GM12878 (cell line): Measurements from ENCODE around the gene VEGFD. TPM values are rescaled to one million over a fixed set of nuclear protein-coding genes. Genes with fewer than 3 reads are reported as not detected.

Source experiments
- ATAC-seq: fragments of 200-7000 bp; cut with Tn5 transposase; 3 replicates; pipeline ENCODE4 v1.9.1; 2020; ENCODE audit warnings: mild to moderate bottlenecking, moderate library complexity
- BruUV-seq: library from RNA; stranded (reverse); fragments of 400-500 nt; replicated peaks from 2 replicates; lab custom pipeline; 2021; lab: Mats Ljungman, UMichigan
- CTCF ChIA-PET: fragments of 300-600 bp; sonication (Branson Sonifier 250); formaldehyde crosslinking; extraction: SDS; loops from one replicate; lab custom pipeline; 2021; ENCODE audit warnings: inconsistent platforms; lab: Yijun Ruan, JAX
- POLR2A ChIA-PET: fragments of 350-600 bp; formaldehyde crosslinking; extraction: SDS; loops from one replicate; lab custom pipeline; 2021; ENCODE audit warnings: inconsistent platforms; lab: Charles Lee
- RAD21 ChIA-PET: fragments of 300-600 bp; sonication (Branson Sonifier 250); formaldehyde crosslinking; loops from one replicate; lab custom pipeline; 2023; ENCODE audit warnings: antibody characterized with exemption; ENCODE audit not compliant: unreplicated experiment; lab: Charles Lee
- SMC1A ChIA-PET: fragments of 300-600 bp; sonication (Branson Sonifier 250); formaldehyde crosslinking; loops from one replicate; lab custom pipeline; 2023; ENCODE audit not compliant: unreplicated experiment, uncharacterized antibody; lab: Charles Lee
- DNase-seq: peaks from one replicate; pipeline ENCODE4 v3.0.0-alpha.2; 2011; ENCODE audit warnings: low read depth, low spot score
- FAIRE-seq: peaks from 3 replicates; lab custom pipeline; 2011; peaks lifted over from hg19 to GRCh38; lab: Jason Lieb, UNC
- H2AFZ ChIP-seq: 2 replicates; pipeline ENCODE4 v1.6.0; 2011; ENCODE audit warnings: low read depth, low read length, control low read depth; ENCODE audit not compliant: control insufficient read depth
- H3K27ac ChIP-seq: 2 replicates; pipeline ENCODE4 v1.5.1; 2011; ENCODE audit warnings: control low read depth; ENCODE audit not compliant: control insufficient read depth, insufficient read depth
- H3K27me3 ChIP-seq, 2 experiments: replicated peaks in 1 of 2; 2 replicates each; pipeline versions ENCODE4 v1.6.0 to v1.6.1; 2011; ENCODE audit warnings: low read length in 1 of 2; ENCODE audit not compliant: control insufficient read depth in 2 of 2, insufficient read depth in 2 of 2
- H3K36me3 ChIP-seq, 2 experiments: 2 replicates each; pipeline ENCODE4 v1.5.1; 2011; ENCODE audit warnings: low read length in 1 of 2; ENCODE audit not compliant: control insufficient read depth in 2 of 2, insufficient read depth in 2 of 2
- H3K4me1 ChIP-seq: 2 replicates; pipeline ENCODE4 v1.6.1; 2011; ENCODE audit warnings: mild to moderate bottlenecking, low read length, moderate library complexity, mixed read lengths; ENCODE audit not compliant: control insufficient read depth, insufficient read depth
- H3K4me2 ChIP-seq: 2 replicates; pipeline ENCODE4 v1.6.0; 2011; ENCODE audit warnings: control low read depth; ENCODE audit not compliant: control insufficient read depth, insufficient read depth
- H3K4me3 ChIP-seq: fragments of 200-600 bp; sonication (generic); 2 replicates; pipeline ENCODE4 v1.5.1; 2016
- H3K79me2 ChIP-seq: 2 replicates; pipeline ENCODE4 v1.6.0; 2011; ENCODE audit warnings: low read length; ENCODE audit not compliant: control insufficient read depth, insufficient read depth
- H3K9ac ChIP-seq: 2 replicates; pipeline ENCODE4 v1.8.0; 2011; ENCODE audit warnings: low read length, control low read depth, mixed read lengths; ENCODE audit not compliant: control insufficient read depth, insufficient read depth
- H3K9me3 ChIP-seq: replicated peaks from 3 replicates; pipeline ENCODE4 v1.5.1; 2011; ENCODE audit warnings: mild to moderate bottlenecking, low read length; ENCODE audit not compliant: control insufficient read depth, insufficient read depth
- H4K20me1 ChIP-seq: 2 replicates; pipeline ENCODE4 v1.6.0; 2011; ENCODE audit not compliant: control insufficient read depth, insufficient read depth
- CREM ChIP-seq: IDR thresholded peaks from 2 replicates; pipeline ENCODE4 v1.6.1; 2014; ENCODE audit warnings: antibody characterized with exemption, low read depth
- EZH2 ChIP-seq: IDR thresholded peaks from 2 replicates; pipeline ENCODE4 v1.6.1; 2012; ENCODE audit warnings: low read depth, mild to moderate bottlenecking, control low read depth, inconsistent platforms, low read length, borderline replicate concordance; ENCODE audit not compliant: control insufficient read depth
- HDAC6 ChIP-seq: fragments of 200-600 bp; sonication (generic); IDR thresholded peaks from one replicate; pipeline ENCODE4 v1.8.0; 2017; ENCODE audit warnings: antibody characterized with exemption; ENCODE audit not compliant: unreplicated experiment
- KAT2A ChIP-seq: conservative IDR thresholded peaks from 2 replicates; pipeline ENCODE4 v1.6.1; 2011; ENCODE audit warnings: low read depth, low read length; ENCODE audit not compliant: control insufficient read depth
- MTA3 ChIP-seq: IDR thresholded peaks from 2 replicates; pipeline ENCODE4 v1.6.1; 2012; ENCODE audit warnings: low read length, inconsistent platforms, borderline replicate concordance
- MXI1 ChIP-seq: fragments of 150-350 bp; IDR thresholded peaks from 2 replicates; pipeline ENCODE4 v1.6.1; 2011; ENCODE audit warnings: low read depth, mild to moderate bottlenecking, inconsistent platforms, low read length, improper control_type of control experiment
- NFYA ChIP-seq: IDR thresholded peaks from 2 replicates; pipeline ENCODE4 v1.6.1; 2011; ENCODE audit warnings: low read depth, mild to moderate bottlenecking, low read length, improper control_type of control experiment, borderline replicate concordance
- RAD21 ChIP-seq: IDR thresholded peaks from 2 replicates; pipeline ENCODE4 v1.6.1; 2011; ENCODE audit warnings: mild to moderate bottlenecking, low read depth, low read length, moderate library complexity; ENCODE audit not compliant: insufficient read depth
- SUPT20H ChIP-seq: IDR thresholded peaks from 2 replicates; pipeline ENCODE4 v1.6.1; 2011; ENCODE audit warnings: low read depth, mild to moderate bottlenecking, low read length, moderate library complexity, borderline replicate concordance; ENCODE audit not compliant: control insufficient read depth
- SUZ12 ChIP-seq: fragments of 200-600 bp; sonication (generic); IDR thresholded peaks from one replicate; pipeline ENCODE4 v1.6.1; 2018; ENCODE audit warnings: antibody characterized with exemption, mild to moderate bottlenecking; ENCODE audit not compliant: unreplicated experiment
- TAF1 ChIP-seq: IDR thresholded peaks from 2 replicates; pipeline ENCODE4 v1.6.1; 2011; ENCODE audit warnings: mild to moderate bottlenecking, low read depth, low read length, borderline replicate concordance
- TBL1XR1 ChIP-seq: IDR thresholded peaks from 2 replicates; pipeline ENCODE4 v1.6.1; 2012; ENCODE audit warnings: low read depth, low read length, improper control_type of control experiment
- ZZZ3 ChIP-seq: IDR thresholded peaks from 2 replicates; pipeline ENCODE4 v1.6.1; 2011; ENCODE audit warnings: low read depth; ENCODE audit not compliant: control insufficient read depth, insufficient read length
- WGBS: methylation state at CpG from one replicate; pipeline ENCODE4 v1.1.6; 2016; ENCODE audit warnings: low lambda C conversion rate; ENCODE audit not compliant: insufficient replicate concordance, insufficient coverage; ENCODE audit errors: missing lambda C conversion rate; 5-methylcytosine and 5-hydroxymethylcytosine counted together
- in situ Hi-C: fragments of 300-500 bp; cut with MboI; formaldehyde crosslinking; loops from 9 replicates; pipeline ENCODE4 v1.14.3; 2018; ENCODE audit warnings: mixed read lengths
- intact Hi-C: fragments of 100-400 bp; cut with micrococcal nuclease; formaldehyde crosslinking; loops from one replicate; pipeline ENCODE4 v1.14.2; 2022; ENCODE audit not compliant: unreplicated experiment
- polyA plus RNA-seq, 11 experiments: library from polyadenylated mRNA; depleted of rRNA in 4 of 11; unstranded in 6 of 11; stranded (reverse) in 5 of 11; fragments of >200 nt; fragmentation: Nextera tagmentation in 4 of 11; fragmentation: Illumina TruSeq in 1 of 11; extraction: Ambion mirVana in 4 of 11; extraction: Trizol in 1 of 11; gene quantifications; 1 replicate in 1 of 11; 2 replicates in 10 of 11; pipeline versions ENCODE4 v1.2.1 to v1.2.3, GENCODE V29; 2011 to 2016; ENCODE audit warnings: inconsistent platforms in 2 of 11, missing spikeins in 2 of 11, low read depth in 1 of 11
- total RNA-seq, 4 experiments: library from RNA; depleted of rRNA in 3 of 4; stranded (reverse); fragments of >200 nt in 3 of 4; fragmentation: Illumina TruSeq in 1 of 4; extraction: Trizol in 1 of 4; gene quantifications; 2 replicates each; pipeline versions ENCODE4 v1.2.1 to v1.2.3, GENCODE V29; 2013 to 2021
- TF ChIP-seq, protein P1 (sequence below): IDR thresholded peaks from 2 replicates; pipeline ENCODE4 v1.6.1; 2012; ENCODE audit warnings: low read length, inconsistent platforms
- TF ChIP-seq, protein P2 (sequence below): fragments of 450-650 bp; IDR thresholded peaks from 2 replicates; pipeline ENCODE4 v1.6.1; 2016; ENCODE audit warnings: mild to moderate bottlenecking, moderate library complexity, borderline replicate concordance

VEGFD gene
- total and polyA plus RNA-seq, 10 of the 15 experiments (the other 5 are each of a cell fraction or from before 2014, with no cell fraction given): 0.15 TPM; not detected in 9

DNA sequence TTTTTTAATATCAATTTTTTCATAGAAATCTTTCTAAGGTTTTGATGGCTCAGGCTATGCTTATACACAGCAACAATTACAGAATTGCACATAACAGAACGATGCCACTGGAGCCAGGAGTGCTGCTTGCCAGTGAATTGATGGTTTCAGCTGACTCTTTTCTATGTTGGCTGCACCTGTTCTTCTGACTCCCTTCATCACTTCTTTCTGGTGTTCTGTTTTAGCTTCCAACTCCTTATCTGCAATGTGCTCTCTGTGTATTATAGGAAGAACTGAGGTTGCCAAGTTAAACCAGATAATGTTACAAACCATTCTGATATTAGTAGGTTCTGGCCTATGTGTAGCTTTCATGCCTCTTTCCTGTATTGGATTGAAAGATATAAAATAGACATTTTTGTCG lies 11.6 kb upstream of the VEGFD start (continued):
- TF ChIP-seq, protein P1, sequence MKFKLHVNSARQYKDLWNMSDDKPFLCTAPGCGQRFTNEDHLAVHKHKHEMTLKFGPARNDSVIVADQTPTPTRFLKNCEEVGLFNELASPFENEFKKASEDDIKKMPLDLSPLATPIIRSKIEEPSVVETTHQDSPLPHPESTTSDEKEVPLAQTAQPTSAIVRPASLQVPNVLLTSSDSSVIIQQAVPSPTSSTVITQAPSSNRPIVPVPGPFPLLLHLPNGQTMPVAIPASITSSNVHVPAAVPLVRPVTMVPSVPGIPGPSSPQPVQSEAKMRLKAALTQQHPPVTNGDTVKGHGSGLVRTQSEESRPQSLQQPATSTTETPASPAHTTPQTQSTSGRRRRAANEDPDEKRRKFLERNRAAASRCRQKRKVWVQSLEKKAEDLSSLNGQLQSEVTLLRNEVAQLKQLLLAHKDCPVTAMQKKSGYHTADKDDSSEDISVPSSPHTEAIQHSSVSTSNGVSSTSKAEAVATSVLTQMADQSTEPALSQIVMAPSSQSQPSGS: no peak
- TF ChIP-seq SUZ12 (no peak), NFYA (no peak), MXI1 (no peak), MTA3 (no peak), KAT2A (no peak), EZH2 (no peak), CREM (no peak)

DNA sequence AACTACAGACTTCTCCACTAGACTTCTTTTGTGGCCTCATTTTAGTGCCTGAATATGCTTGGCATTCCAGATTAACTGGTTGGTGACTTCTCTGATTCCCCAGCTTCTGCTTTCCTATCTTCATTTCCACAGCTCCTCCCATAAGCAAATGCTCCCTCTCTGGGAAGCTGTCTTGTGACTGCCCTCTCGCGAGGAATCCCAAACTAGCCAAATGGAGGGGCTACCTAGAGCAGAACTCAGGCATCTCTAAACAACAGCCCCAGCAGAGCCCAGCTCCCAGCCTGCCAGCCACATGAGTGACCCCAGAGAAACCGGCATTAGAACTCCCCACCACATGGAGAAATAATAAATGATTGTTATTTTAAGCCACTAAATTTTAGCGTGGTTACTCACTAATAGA lies 7.6 kb upstream of the VEGFD start:
- no peaks in the 10 kb centered on the region for H4K20me1 ChIP-seq
- no peaks in the 10 kb centered on the region for H3K36me3 ChIP-seq
- H3K4me2 ChIP-seq: no peak overlapping the region
- H3K79me2 ChIP-seq: no peaks in the 10 kb centered on the region
- BruUV-seq: no TSS peak
- FAIRE-seq: no peak
- no peaks in the 10 kb centered on the region for H3K27me3 ChIP-seq
- DNase-seq: no peak
- H3K9me3 ChIP-seq: no peaks in the 10 kb centered on the region
- POLR2A ChIA-PET: no interaction called here
- H3K4me3 ChIP-seq: no peak overlapping the region
- H2AFZ ChIP-seq: no peak overlapping the region
- H3K27ac ChIP-seq: no peak overlapping the region
- CTCF ChIA-PET: interaction anchor here (1.0 kb wide), 1 partner anchor 37 kb away, joined by 3 read pairs; no protein-coding TSS in a partner anchor
- H3K4me1 ChIP-seq: no peaks in the 10 kb centered on the region
- no peak for ATAC-seq
- 52% methylated on average over 4 of the region's 4 CpGs for WGBS
- intact Hi-C loops: no loop called here
- RAD21 ChIA-PET: no interaction called here
- SMC1A ChIA-PET: interaction anchor here (1.0 kb wide), 1 partner anchor 12 kb away, joined by 3 read pairs; no protein-coding TSS in a partner anchor
- in situ Hi-C loops: no loop called here
- no peak overlapping the region for H3K9ac ChIP-seq
- no peak for TF ChIP-seq MTA3
- TF ChIP-seq RAD21: no peak
- no peak for TF ChIP-seq TBL1XR1
- TF ChIP-seq TAF1: no peak
- TF ChIP-seq, protein P2, sequence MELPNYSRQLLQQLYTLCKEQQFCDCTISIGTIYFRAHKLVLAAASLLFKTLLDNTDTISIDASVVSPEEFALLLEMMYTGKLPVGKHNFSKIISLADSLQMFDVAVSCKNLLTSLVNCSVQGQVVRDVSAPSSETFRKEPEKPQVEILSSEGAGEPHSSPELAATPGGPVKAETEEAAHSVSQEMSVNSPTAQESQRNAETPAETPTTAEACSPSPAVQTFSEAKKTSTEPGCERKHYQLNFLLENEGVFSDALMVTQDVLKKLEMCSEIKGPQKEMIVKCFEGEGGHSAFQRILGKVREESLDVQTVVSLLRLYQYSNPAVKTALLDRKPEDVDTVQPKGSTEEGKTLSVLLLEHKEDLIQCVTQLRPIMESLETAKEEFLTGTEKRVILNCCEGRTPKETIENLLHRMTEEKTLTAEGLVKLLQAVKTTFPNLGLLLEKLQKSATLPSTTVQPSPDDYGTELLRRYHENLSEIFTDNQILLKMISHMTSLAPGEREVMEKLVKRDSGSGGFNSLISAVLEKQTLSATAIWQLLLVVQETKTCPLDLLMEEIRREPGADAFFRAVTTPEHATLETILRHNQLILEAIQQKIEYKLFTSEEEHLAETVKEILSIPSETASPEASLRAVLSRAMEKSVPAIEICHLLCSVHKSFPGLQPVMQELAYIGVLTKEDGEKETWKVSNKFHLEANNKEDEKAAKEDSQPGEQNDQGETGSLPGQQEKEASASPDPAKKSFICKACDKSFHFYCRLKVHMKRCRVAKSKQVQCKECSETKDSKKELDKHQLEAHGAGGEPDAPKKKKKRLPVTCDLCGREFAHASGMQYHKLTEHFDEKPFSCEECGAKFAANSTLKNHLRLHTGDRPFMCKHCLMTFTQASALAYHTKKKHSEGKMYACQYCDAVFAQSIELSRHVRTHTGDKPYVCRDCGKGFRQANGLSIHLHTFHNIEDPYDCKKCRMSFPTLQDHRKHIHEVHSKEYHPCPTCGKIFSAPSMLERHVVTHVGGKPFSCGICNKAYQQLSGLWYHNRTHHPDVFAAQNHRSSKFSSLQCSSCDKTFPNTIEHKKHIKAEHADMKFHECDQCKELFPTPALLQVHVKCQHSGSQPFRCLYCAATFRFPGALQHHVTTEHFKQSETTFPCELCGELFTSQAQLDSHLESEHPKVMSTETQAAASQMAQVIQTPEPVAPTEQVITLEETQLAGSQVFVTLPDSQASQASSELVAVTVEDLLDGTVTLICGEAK: no peak
- no peak for TF ChIP-seq SUPT20H
- no peak for TF ChIP-seq HDAC6
- no peak for TF ChIP-seq ZZZ3
